OCI-M2 (cell line): ENCODE measurements around the gene MAML2.

Experiments used
- DNase-seq: peaks from one replicate; lab custom pipeline; 2025; ENCODE audit not compliant: unreplicated experiment; lab: John Stamatoyannopoulos, UW

Gene MAML2

DNA sequence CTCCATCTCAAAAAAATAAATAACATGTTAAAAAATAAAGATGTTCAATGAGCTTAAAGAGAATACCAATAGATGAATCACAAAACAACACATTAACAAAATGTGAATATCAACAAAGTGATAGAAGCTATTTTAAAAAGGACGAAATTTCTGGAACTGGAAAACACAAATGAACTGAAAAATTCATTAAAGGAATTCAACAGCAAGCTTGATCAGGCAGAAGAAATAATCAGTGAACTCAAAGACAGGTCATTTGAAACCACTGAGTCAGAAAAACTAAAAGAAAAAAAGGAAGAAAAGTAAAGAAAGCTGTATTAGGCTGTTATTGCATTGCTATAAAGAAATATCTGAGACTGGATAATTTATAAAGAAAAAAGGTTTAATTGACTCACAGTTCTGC, 412.0 kb downstream of the MAML2 start:
- DNase-seq: no peak

GRCh38 chr11:95926726-95927125, 416.3 kb downstream of the MAML2 start:
- no peak for DNase-seq
